ENCODE results near the gene JPH3. TPM values are rescaled to one million over a fixed set of nuclear protein-coding genes. Genes with fewer than 3 reads are reported as not detected.

Gene JPH3
- total and polyA plus RNA-seq, 10 of the 15 experiments (the other 5 are each of a cell fraction or from before 2014, with no cell fraction given) = 0.05 TPM; not detected in 9

GRCh38 chr16:87713451-87714229 is 111.3 kb downstream of the JPH3 start:
- SMC1A ChIA-PET (ENCODE audit: uncharacterized antibody, unreplicated experiment) = no interaction called here
- H3K27me3 ChIP-seq (replicated peaks in 1 of 2; ENCODE audit: control insufficient read depth in 2 of 2, insufficient read depth in 2 of 2, low read length in 1 of 2) = no peaks in the 10 kb centered on the region
- DNase-seq (ENCODE audit: low read depth, low spot score) (no peak), FAIRE-seq (no peak), ATAC-seq (peak; percentile 74)
- BruUV-seq (replicated peaks) = no TSS peak
- H3K27ac ChIP-seq (ENCODE audit: control insufficient read depth, insufficient read depth) = peak overlapping the region; percentile 58
- no peak overlapping the region for H2AFZ ChIP-seq (ENCODE audit: control insufficient read depth, low read depth, low read length)
- H3K36me3 ChIP-seq (ENCODE audit: control insufficient read depth in 2 of 2, insufficient read depth in 2 of 2, low read length in 1 of 2) = peaks cover 8 to 28% of the 10 kb centered on the region in 2 experiments; a peak in 3 of 4 replicates
- H3K4me2 ChIP-seq (ENCODE audit: control insufficient read depth, insufficient read depth) = no peak overlapping the region
- POLR2A ChIA-PET = no interaction called here
- H3K9ac ChIP-seq (ENCODE audit: control insufficient read depth, insufficient read depth, low read length) = no peak overlapping the region
- H4K20me1 ChIP-seq (ENCODE audit: control insufficient read depth, insufficient read depth) = no peaks in the 10 kb centered on the region
- no peak for TF ChIP-seq EED (IDR thresholded peaks at IDR 0.05; ENCODE audit: low read depth)
- TF ChIP-seq, protein P1, sequence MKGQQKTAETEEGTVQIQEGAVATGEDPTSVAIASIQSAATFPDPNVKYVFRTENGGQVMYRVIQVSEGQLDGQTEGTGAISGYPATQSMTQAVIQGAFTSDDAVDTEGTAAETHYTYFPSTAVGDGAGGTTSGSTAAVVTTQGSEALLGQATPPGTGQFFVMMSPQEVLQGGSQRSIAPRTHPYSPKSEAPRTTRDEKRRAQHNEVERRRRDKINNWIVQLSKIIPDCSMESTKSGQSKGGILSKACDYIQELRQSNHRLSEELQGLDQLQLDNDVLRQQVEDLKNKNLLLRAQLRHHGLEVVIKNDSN (IDR thresholded peaks at IDR 0.05; ENCODE audit: borderline replicate concordance, extremely low read length, insufficient read depth, low read depth, low read length) = peak; percentile 11
- TF ChIP-seq ZNF384 (IDR thresholded peaks at IDR 0.05; ENCODE audit: borderline replicate concordance, low read depth, low read length) = no peak
- TF ChIP-seq, protein P2, sequence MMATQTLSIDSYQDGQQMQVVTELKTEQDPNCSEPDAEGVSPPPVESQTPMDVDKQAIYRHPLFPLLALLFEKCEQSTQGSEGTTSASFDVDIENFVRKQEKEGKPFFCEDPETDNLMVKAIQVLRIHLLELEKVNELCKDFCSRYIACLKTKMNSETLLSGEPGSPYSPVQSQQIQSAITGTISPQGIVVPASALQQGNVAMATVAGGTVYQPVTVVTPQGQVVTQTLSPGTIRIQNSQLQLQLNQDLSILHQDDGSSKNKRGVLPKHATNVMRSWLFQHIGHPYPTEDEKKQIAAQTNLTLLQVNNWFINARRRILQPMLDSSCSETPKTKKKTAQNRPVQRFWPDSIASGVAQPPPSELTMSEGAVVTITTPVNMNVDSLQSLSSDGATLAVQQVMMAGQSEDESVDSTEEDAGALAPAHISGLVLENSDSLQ (IDR thresholded peaks at IDR 0.05) = peak; percentile 11; the same call in 1 of the 2 replicates
- TF ChIP-seq HCFC1 (IDR thresholded peaks at IDR 0.05; ENCODE audit: low read length) = no peak
- TF ChIP-seq BHLHE40 (IDR thresholded peaks at IDR 0.05; ENCODE audit: borderline replicate concordance in 1 of 2, low read depth in 2 of 2, low read length in 1 of 2) = peak; percentile 29 to 46; a peak in 1 of 4 replicates
- H3K4me3 ChIP-seq = no peak overlapping the region
- WGBS (ENCODE audit: insufficient coverage, insufficient replicate concordance, low lambda C conversion rate, missing lambda C conversion rate) = 68% methylated on average over 19 of the region's 19 CpGs
- intact Hi-C loops (cut with micrococcal nuclease; ENCODE audit: unreplicated experiment) (no loop called here), in situ Hi-C loops (cut with MboI) (no loop called here)
- H3K4me1 ChIP-seq (ENCODE audit: control insufficient read depth, insufficient read depth, low read length) = no peaks in the 10 kb centered on the region
- no peaks in the 10 kb centered on the region for H3K79me2 ChIP-seq (ENCODE audit: control insufficient read depth, insufficient read depth, low read length)
- RAD21 ChIA-PET (ENCODE audit: unreplicated experiment) = no interaction called here
- no peaks in the 10 kb centered on the region for H3K9me3 ChIP-seq (replicated peaks; ENCODE audit: control insufficient read depth, insufficient read depth, low read length)
- CTCF ChIA-PET = no interaction called here

Measured in GM12878 (cell line).